PC-3 (cell line): ENCODE results near the gene SLC27A5. TPM values are rescaled to one million over a fixed set of nuclear protein-coding genes. Genes with fewer than 3 reads are reported as not detected.

Experiments used
- ATAC-seq: fragments of 200-7000 bp; cut with Tn5 transposase; 2 replicates; pipeline ENCODE4 v1.9.1; 2020; ENCODE audit warnings: mild to moderate bottlenecking, moderate library complexity
- BruUV-seq: library from RNA; stranded (reverse); fragments of 400-500 nt; replicated peaks from 2 replicates; lab custom pipeline; 2021; lab: Mats Ljungman, UMichigan
- CTCF ChIA-PET: fragments of 300-600 bp; sonication (Branson Sonifier 250); formaldehyde crosslinking; loops from one replicate; lab custom pipeline; 2022; ENCODE audit warnings: antibody characterized with exemption; lab: Charles Lee
- POLR2A ChIA-PET: fragments of 300-600 bp; sonication (Branson Sonifier 250); formaldehyde crosslinking; loops from one replicate; lab custom pipeline; 2022; ENCODE audit warnings: antibody characterized with exemption; ENCODE audit not compliant: unreplicated experiment; lab: Charles Lee
- DNase-seq: peaks from one replicate; pipeline ENCODE4 v3.0.0-alpha.2; 2015
- H2AFZ ChIP-seq: fragments of 300-600 bp; sonication (generic); 2 replicates; pipeline ENCODE4 v1.6.0; 2016; ENCODE audit warnings: antibody characterized with exemption, low read length
- H3F3A ChIP-seq: fragments of 300-600 bp; sonication (generic); one replicate; pipeline ENCODE4 v1.6.0; 2017; ENCODE audit warnings: antibody characterized with exemption, low read length, control low read depth, mild to moderate bottlenecking; ENCODE audit not compliant: unreplicated experiment
- H3K27ac ChIP-seq: fragments of 300-600 bp; sonication (generic); 2 replicates; pipeline ENCODE4 v1.5.1; 2016; ENCODE audit warnings: mild to moderate bottlenecking, low read length
- H3K27me3 ChIP-seq: fragments of 300-600 bp; sonication (generic); 2 replicates; pipeline ENCODE4 v1.6.1; 2016; ENCODE audit warnings: low read length, mixed read lengths
- H3K36me3 ChIP-seq: fragments of 300-600 bp; sonication (generic); 2 replicates; pipeline ENCODE4 v1.6.1; 2016; ENCODE audit warnings: low read depth, mixed run types, low read length, mixed read lengths
- H3K4me1 ChIP-seq: fragments of 300-600 bp; sonication (generic); 2 replicates; pipeline ENCODE4 v1.5.1; 2016; ENCODE audit warnings: low read length; ENCODE audit not compliant: insufficient read depth
- H3K4me2 ChIP-seq: fragments of 300-600 bp; sonication (generic); 2 replicates; pipeline ENCODE4 v1.6.0; 2016; ENCODE audit warnings: low read length
- H3K4me3 ChIP-seq: fragments of 300-600 bp; sonication (generic); 2 replicates; pipeline ENCODE4 v1.5.1; 2016; ENCODE audit warnings: mild to moderate bottlenecking, low read length, mixed read lengths
- H3K79me2 ChIP-seq: fragments of 300-600 bp; sonication (generic); 2 replicates; pipeline ENCODE4 v1.6.1; 2017; ENCODE audit warnings: low read length, mixed read lengths
- H3K9ac ChIP-seq: fragments of 300-600 bp; sonication (generic); 2 replicates; pipeline ENCODE4 v1.6.0; 2016; ENCODE audit warnings: mild to moderate bottlenecking, low read length
- H3K9me2 ChIP-seq: fragments of 300-600 bp; sonication (generic); replicated peaks from 2 replicates; pipeline ENCODE4 v1.6.1; 2016; ENCODE audit warnings: mixed run types, low read length, mixed read lengths
- H3K9me3 ChIP-seq: fragments of 300-600 bp; sonication (generic); 2 replicates; pipeline ENCODE4 v1.6.1; 2016; ENCODE audit warnings: low read length, mixed read lengths
- H4K20me1 ChIP-seq: fragments of 300-600 bp; sonication (generic); 2 replicates; pipeline ENCODE4 v1.6.1; 2016; ENCODE audit warnings: low read length, mixed read lengths
- CTCF ChIP-seq: fragments of 300-600 bp; sonication (generic); conservative IDR thresholded peaks from 2 replicates; pipeline ENCODE4 v1.5.1; 2017; ENCODE audit warnings: antibody characterized with exemption, low read depth, mild to moderate bottlenecking, low read length
- EZH2 ChIP-seq: fragments of 300-600 bp; sonication (generic); IDR thresholded peaks from one replicate; pipeline ENCODE4 v1.6.1; 2017; ENCODE audit warnings: antibody characterized with exemption, mild to moderate bottlenecking, low read length; ENCODE audit not compliant: unreplicated experiment
- EZH2phosphoT487 ChIP-seq: fragments of 300-600 bp; sonication (generic); IDR thresholded peaks from 2 replicates; pipeline ENCODE4 v1.6.1; 2018; ENCODE audit warnings: mild to moderate bottlenecking, antibody characterized with exemption, low read length, borderline replicate concordance
- intact Hi-C: fragments of 100-400 bp; cut with micrococcal nuclease; formaldehyde crosslinking; loops from 2 replicates; pipeline ENCODE4 v1.9.0; 2023
- total RNA-seq: library from RNA; depleted of rRNA; stranded (reverse); fragments of >200 nt; gene quantifications from 2 replicates; pipeline ENCODE4 v1.2.3, GENCODE V29; 2014

SLC27A5 gene
- total RNA-seq, 1 experiment from 2014 or later, result 56.2 TPM

DNA sequence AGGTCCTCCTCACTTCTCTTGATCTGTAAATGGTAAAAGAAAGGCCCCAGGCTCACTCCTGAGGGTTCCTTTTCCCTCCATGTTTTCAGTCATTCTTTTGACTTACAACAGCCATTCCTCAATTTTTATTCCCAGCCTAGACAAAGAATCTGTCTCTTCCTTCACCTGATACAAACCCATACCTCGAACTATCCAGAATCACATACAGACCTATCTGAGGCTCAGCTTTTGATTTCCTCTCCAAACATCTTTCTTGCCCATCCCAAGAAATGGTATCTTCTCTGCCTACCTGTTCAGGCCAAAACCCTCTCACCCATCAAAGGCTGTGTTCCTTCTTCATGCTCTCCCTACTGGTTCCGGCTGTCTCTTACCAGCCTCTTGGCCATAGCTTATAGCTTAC is 40.9 kb upstream of the SLC27A5 start:
- peaks cover 58% of the 10 kb centered on the region for H3K36me3 ChIP-seq
- peaks cover 34% of the 10 kb centered on the region for H4K20me1 ChIP-seq
- no peak overlapping the region for H3K4me3 ChIP-seq
- no peaks in the 10 kb centered on the region for H3K9me2 ChIP-seq
- H2AFZ ChIP-seq, result no peak overlapping the region
- ChIA-PET POLR2A (no interaction called here), CTCF (no interaction called here)
- intact Hi-C loops, result no loop called here
- H3F3A ChIP-seq, result peaks cover 8% of the 10 kb centered on the region
- H3K4me1 ChIP-seq, result peaks cover 27% of the 10 kb centered on the region
- H3K79me2 ChIP-seq, result peaks cover 52% of the 10 kb centered on the region
- no peaks in the 10 kb centered on the region for H3K9me3 ChIP-seq
- BruUV-seq, result no TSS peak
- H3K27me3 ChIP-seq, result no peaks in the 10 kb centered on the region
- no peak for DNase-seq
- no peak overlapping the region for H3K9ac ChIP-seq
- H3K27ac ChIP-seq, result no peak overlapping the region
- no peak overlapping the region for H3K4me2 ChIP-seq
- ATAC-seq, result no peak
- TF ChIP-seq EZH2phosphoT487 (no peak), CTCF (no peak), EZH2 (no peak)

DNA sequence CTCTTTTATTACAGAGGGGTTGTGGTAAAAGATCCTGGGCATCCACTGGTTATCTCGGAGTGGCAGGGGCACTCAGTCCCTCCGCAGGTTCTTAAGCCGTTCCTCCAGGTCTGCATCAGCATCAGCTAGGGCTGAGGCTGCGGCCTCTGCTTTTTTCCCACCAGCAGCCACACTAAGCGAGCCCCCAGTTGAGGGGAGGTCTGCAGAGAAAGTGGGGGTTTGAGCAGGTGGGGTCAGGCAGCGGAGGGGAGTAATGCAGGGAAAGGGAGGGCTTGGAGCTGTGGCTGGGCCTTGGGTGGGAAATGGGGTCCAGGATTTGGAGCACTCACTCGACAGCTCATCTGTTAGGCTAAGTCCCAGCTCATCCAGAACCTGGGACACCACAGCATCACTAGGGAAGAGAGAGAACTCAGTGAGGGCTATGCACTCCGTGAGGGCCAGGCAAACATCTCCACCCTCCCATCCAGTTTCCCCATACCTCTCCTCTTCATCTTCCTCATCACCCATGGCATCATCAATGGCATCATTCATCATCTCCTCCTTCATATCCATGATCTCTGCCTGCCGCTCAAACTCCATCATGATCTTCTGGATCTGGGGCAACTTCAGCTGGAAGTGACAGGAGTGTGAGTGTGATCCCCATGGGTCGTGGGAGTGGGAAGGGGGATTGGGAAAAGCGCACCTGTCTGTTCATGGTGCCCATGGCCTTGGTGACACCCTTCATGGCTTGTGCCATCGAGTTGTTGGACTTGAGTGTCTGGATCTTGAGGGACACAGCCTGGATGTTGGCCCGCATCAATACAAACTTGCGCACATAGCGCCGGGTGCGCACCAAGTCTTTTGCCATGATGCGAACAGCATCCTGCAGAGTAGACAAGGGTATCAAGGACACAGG is 40.0 kb upstream of the SLC27A5 start:
- H3K36me3 ChIP-seq, result peaks cover 64% of the 10 kb centered on the region
- H3K4me3 ChIP-seq, result no peak overlapping the region
- no peaks in the 10 kb centered on the region for H3K27me3 ChIP-seq
- H3K4me1 ChIP-seq, result peaks cover 27% of the 10 kb centered on the region
- intact Hi-C loops, result no loop called here
- TF ChIP-seq EZH2phosphoT487 (no peak), CTCF (no peak), EZH2 (no peak)
- peaks cover 52% of the 10 kb centered on the region for H3K79me2 ChIP-seq
- CTCF ChIA-PET, result no interaction called here
- no peaks in the 10 kb centered on the region for H3K9me2 ChIP-seq
- peaks cover 8% of the 10 kb centered on the region for H3F3A ChIP-seq
- H3K4me2 ChIP-seq, result no peak overlapping the region
- H3K27ac ChIP-seq, result no peak overlapping the region
- DNase-seq (no peak), ATAC-seq (no peak)
- POLR2A ChIA-PET, result no interaction called here
- H3K9me3 ChIP-seq, result no peaks in the 10 kb centered on the region
- peaks cover 42% of the 10 kb centered on the region for H4K20me1 ChIP-seq
- H2AFZ ChIP-seq, result no peak overlapping the region
- BruUV-seq, result TSS peak; percentile 21
- no peak overlapping the region for H3K9ac ChIP-seq

GRCh38 chr19:58551123-58551497 is 39.3 kb upstream of the SLC27A5 start:
- peaks cover 49% of the 10 kb centered on the region for H4K20me1 ChIP-seq
- H3K79me2 ChIP-seq, result peaks cover 52% of the 10 kb centered on the region
- no peak overlapping the region for H2AFZ ChIP-seq
- no peak overlapping the region for H3K9ac ChIP-seq
- no peak overlapping the region for H3K4me3 ChIP-seq
- H3K4me1 ChIP-seq, result peaks cover 30% of the 10 kb centered on the region
- no peak for TF ChIP-seq EZH2
- no peak for TF ChIP-seq EZH2phosphoT487
- TF ChIP-seq CTCF, result no peak
- H3K9me2 ChIP-seq, result no peaks in the 10 kb centered on the region
- H3K4me2 ChIP-seq, result no peak overlapping the region
- no peaks in the 10 kb centered on the region for H3K9me3 ChIP-seq
- no peaks in the 10 kb centered on the region for H3K27me3 ChIP-seq
- intact Hi-C loops, result no loop called here
- H3F3A ChIP-seq, result peaks cover 8% of the 10 kb centered on the region
- CTCF ChIA-PET, result no interaction called here
- H3K27ac ChIP-seq, result no peak overlapping the region
- ATAC-seq (no peak), DNase-seq (no peak)
- H3K36me3 ChIP-seq, result peaks cover 64% of the 10 kb centered on the region
- POLR2A ChIA-PET, result no interaction called here
- no TSS peak for BruUV-seq
